Ishikawa (cell line): Measurements from ENCODE around the gene GPBAR1.

ENCODE experiments used
- CEBPB ChIP-seq: IDR thresholded peaks from 2 replicates; pipeline ENCODE4 v1.6.1; 2012
- EGR1 ChIP-seq: IDR thresholded peaks from 2 replicates; pipeline ENCODE4 v1.6.1; 2012
- EP300 ChIP-seq: IDR thresholded peaks from 2 replicates; pipeline ENCODE4 v1.6.1; 2012; ENCODE audit warnings: borderline replicate concordance
- MAX ChIP-seq: IDR thresholded peaks from 2 replicates; pipeline ENCODE4 v1.6.1; 2012
- NFIC ChIP-seq: IDR thresholded peaks from 2 replicates; pipeline ENCODE4 v1.6.1; 2012
- RAD21 ChIP-seq: IDR thresholded peaks from 2 replicates; pipeline ENCODE4 v1.6.1; 2012; ENCODE audit warnings: low read depth
- REST ChIP-seq: IDR thresholded peaks from 2 replicates; pipeline ENCODE4 v1.6.1; 2012; ENCODE audit warnings: low read depth, mild to moderate bottlenecking
- TCF12 ChIP-seq: IDR thresholded peaks from 2 replicates; pipeline ENCODE4 v1.6.1; 2012; ENCODE audit warnings: low read depth
- USF1 ChIP-seq: IDR thresholded peaks from 2 replicates; pipeline ENCODE4 v1.6.1; 2012
- YY1 ChIP-seq: IDR thresholded peaks from 2 replicates; pipeline ENCODE4 v1.6.1; 2012; ENCODE audit warnings: low read depth
- ZBTB7A ChIP-seq: IDR thresholded peaks from 2 replicates; pipeline ENCODE4 v1.6.1; 2012; ENCODE audit warnings: low read depth

- TF ChIP-seq REST: no peak
- no peak for TF ChIP-seq EP300
- no peak for TF ChIP-seq RAD21
- TF ChIP-seq MAX: no peak
- TF ChIP-seq CEBPB: no peak
- no peak for TF ChIP-seq YY1
- no peak for TF ChIP-seq NFIC
- no peak for TF ChIP-seq TCF12
- TF ChIP-seq ZBTB7A: no peak
- no peak for TF ChIP-seq EGR1
- TF ChIP-seq USF1: no peak
These were observed 649 bp upstream of the GPBAR1 start for GRCh38 chr2:218260166-218260565.
